ENCODE data around the gene VSIG2. TPM values are rescaled to one million over a fixed set of nuclear protein-coding genes. Genes with fewer than 3 reads are reported as not detected.

Gene VSIG2
- total RNA-seq, 1 donor from 2014 or later = under 0.01 TPM

- peak; percentile 92 to 95 for DNase-seq (ENCODE audit: low read depth in 2 of 2)
Measured at GRCh38 chr11:124748481-124749343, 3.3 kb downstream of the VSIG2 start.

- DNase-seq (ENCODE audit: low read depth in 2 of 2) = no peak
Measured at GRCh38 chr11:124748100-124748418, 4.0 kb downstream of the VSIG2 start.

GRCh38 chr11:124747406-124748099, 4.5 kb downstream of the VSIG2 start:
- peak; percentile 65 to 74 for DNase-seq (ENCODE audit: low read depth in 2 of 2)

GRCh38 chr11:124746621-124747243, 5.3 kb downstream of the VSIG2 start:
- peak; percentile 91 for DNase-seq (ENCODE audit: low read depth in 2 of 2)

- peak in 1 of 2 donors; percentile 33 for DNase-seq (ENCODE audit: low read depth in 2 of 2)
Measured at GRCh38 chr11:124745835-124746620, 6.0 kb downstream of the VSIG2 start.

- DNase-seq (ENCODE audit: low read depth in 2 of 2) = no peak
Measured at GRCh38 chr11:124745270-124745834, 6.7 kb downstream of the VSIG2 start.

GRCh38 chr11:124743050-124743449, 9.0 kb downstream of the VSIG2 start:
- no peak for DNase-seq (ENCODE audit: low read depth in 2 of 2)

- DNase-seq (ENCODE audit: low read depth in 2 of 2) = no peak
Measured at GRCh38 chr11:124742555-124742954, 9.5 kb downstream of the VSIG2 start.

GRCh38 chr11:124740277-124740882, 11.7 kb downstream of the VSIG2 start:
- peak; percentile 59 to 62 for DNase-seq (ENCODE audit: low read depth in 2 of 2)

GRCh38 chr11:124739479-124740276, 12.4 kb downstream of the VSIG2 start, which contains the start of gene NRGN:
TSS of gene NRGN (plus strand) at chr11:124739942. CDS start at chr11:124740085, 143 bp downstream.
- peak; percentile 91 for DNase-seq (ENCODE audit: low read depth in 2 of 2)

GRCh38 chr11:124738713-124739478, 13.2 kb downstream of the VSIG2 start:
- no peak for DNase-seq (ENCODE audit: low read depth in 2 of 2)

GRCh38 chr11:124737638-124738305, 14.3 kb downstream of the VSIG2 start:
- DNase-seq (ENCODE audit: low read depth in 2 of 2) = no peak

- no peak for DNase-seq (ENCODE audit: low read depth in 2 of 2)
Measured at GRCh38 chr11:124736736-124737135, 15.3 kb downstream of the VSIG2 start.

- no peak for DNase-seq (ENCODE audit: low read depth in 2 of 2)
Measured at GRCh38 chr11:124732230-124732629, 19.8 kb downstream of the VSIG2 start.

- DNase-seq (ENCODE audit: low read depth in 2 of 2) = no peak
Measured at GRCh38 chr11:124729571-124729970, 22.5 kb downstream of the VSIG2 start.

- no peak for DNase-seq (ENCODE audit: low read depth in 2 of 2)
Measured at GRCh38 chr11:124728134-124728533, 23.9 kb downstream of the VSIG2 start.

- no peak for DNase-seq (ENCODE audit: low read depth in 2 of 2)
Measured at GRCh38 chr11:124727474-124727873, 24.6 kb downstream of the VSIG2 start.

GRCh38 chr11:124725719-124726105, 26.3 kb downstream of the VSIG2 start:
- peak in 1 of 2 donors; percentile 91 for DNase-seq (ENCODE audit: low read depth in 2 of 2)
